Duodenal mucosa (tissue), 2 donors: ENCODE data around the gene TPCN1.

Experiments
- H3K27ac ChIP-seq: one replicate; pipeline ENCODE4 v1.7.0; 2013; ENCODE audit warnings: low read depth, low read length
- H3K27me3 ChIP-seq, 2 donors: one replicate each; pipeline ENCODE4 v1.7.0; 2013; ENCODE audit warnings: low read length in 2 of 2, control low read depth in 1 of 2; ENCODE audit not compliant: insufficient read depth in 2 of 2, control insufficient read depth in 1 of 2
- H3K36me3 ChIP-seq, 2 donors: one replicate each; pipeline ENCODE4 v1.7.0; 2013; ENCODE audit warnings: low read length in 2 of 2, control low read depth in 1 of 2; ENCODE audit not compliant: insufficient read depth in 2 of 2, control insufficient read depth in 1 of 2
- H3K4me1 ChIP-seq, 2 donors: one replicate each; pipeline ENCODE4 v1.7.0; 2013; ENCODE audit warnings: low read length in 2 of 2, control low read depth in 1 of 2; ENCODE audit not compliant: insufficient read depth in 2 of 2, control insufficient read depth in 1 of 2
- H3K4me3 ChIP-seq, 2 donors: one replicate each; pipeline ENCODE4 v1.7.0; 2013; ENCODE audit warnings: low read length in 2 of 2, low read depth in 1 of 2
- H3K9ac ChIP-seq, 2 donors: one replicate each; pipeline ENCODE4 v1.7.0; 2013; ENCODE audit warnings: low read length in 2 of 2, low read depth in 1 of 2
- H3K9me3 ChIP-seq, 2 donors: one replicate each; pipeline ENCODE4 v1.7.0; 2013; ENCODE audit warnings: low read length in 2 of 2, control low read depth in 1 of 2; ENCODE audit not compliant: control insufficient read depth in 1 of 2

TPCN1 gene

DNA sequence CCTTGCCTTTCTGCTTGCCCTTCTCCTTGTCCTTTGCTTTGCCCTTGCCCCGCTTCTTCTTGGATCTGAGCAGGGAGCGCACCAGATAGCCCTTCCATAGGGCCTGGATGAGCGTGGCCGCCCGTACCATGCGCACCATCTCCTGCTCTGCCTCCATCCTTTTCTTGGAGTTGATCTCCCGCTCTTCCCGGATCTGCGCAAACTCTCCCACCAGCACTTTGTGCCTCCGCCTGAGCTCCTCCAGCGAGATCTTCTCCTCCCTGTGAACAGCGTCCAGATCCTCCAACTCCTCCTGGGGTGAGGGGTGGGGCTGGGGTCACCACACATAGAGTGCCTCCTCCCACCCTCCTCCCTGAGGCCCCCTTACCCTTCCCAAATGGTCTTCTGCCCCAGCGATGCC, 25.7 kb upstream of the TPCN1 start:
- H3K27ac ChIP-seq: no peak overlapping the region
- no peaks in the 10 kb centered on the region for H3K9me3 ChIP-seq
- no peaks in the 10 kb centered on the region for H3K27me3 ChIP-seq
- no peak overlapping the region for H3K9ac ChIP-seq
- H3K4me3 ChIP-seq: no peak overlapping the region
- H3K4me1 ChIP-seq: no peaks in the 10 kb centered on the region
- H3K36me3 ChIP-seq: peaks cover 0 to 22% of the 10 kb centered on the region in 2 donors

- Histone ChIP-seq H3K27me3 (no peaks in the 10 kb centered on the region), H3K4me3 (no peak overlapping the region), H3K4me1 (no peaks in the 10 kb centered on the region), H3K27ac (no peak overlapping the region), H3K9ac (peak overlapping the region in 1 of 2 donors; percentile 6), H3K36me3 (peaks cover 0 to 12% of the 10 kb centered on the region in 2 donors), H3K9me3 (no peaks in the 10 kb centered on the region)
Measured at GRCh38 chr12:113196582-113196981, 24.7 kb upstream of the TPCN1 start.

- H3K36me3 ChIP-seq: peaks cover 0 to 8% of the 10 kb centered on the region in 2 donors
- H3K4me3 ChIP-seq: no peak overlapping the region
- H3K27me3 ChIP-seq: no peaks in the 10 kb centered on the region
- peak overlapping the region in 1 of 2 donors; percentile 6 for H3K9ac ChIP-seq
- no peak overlapping the region for H3K27ac ChIP-seq
- no peaks in the 10 kb centered on the region for H3K4me1 ChIP-seq
- no peaks in the 10 kb centered on the region for H3K9me3 ChIP-seq
Measured at GRCh38 chr12:113196990-113197389, 24.3 kb upstream of the TPCN1 start.

GRCh38 chr12:113197518-113198077, 23.7 kb upstream of the TPCN1 start:
- no peak overlapping the region for H3K27ac ChIP-seq
- no peaks in the 10 kb centered on the region for H3K4me1 ChIP-seq
- peaks cover 0 to 3% of the 10 kb centered on the region in 2 donors for H3K36me3 ChIP-seq
- H3K4me3 ChIP-seq: no peak overlapping the region
- no peaks in the 10 kb centered on the region for H3K27me3 ChIP-seq
- H3K9me3 ChIP-seq: no peaks in the 10 kb centered on the region
- no peak overlapping the region for H3K9ac ChIP-seq

DNA sequence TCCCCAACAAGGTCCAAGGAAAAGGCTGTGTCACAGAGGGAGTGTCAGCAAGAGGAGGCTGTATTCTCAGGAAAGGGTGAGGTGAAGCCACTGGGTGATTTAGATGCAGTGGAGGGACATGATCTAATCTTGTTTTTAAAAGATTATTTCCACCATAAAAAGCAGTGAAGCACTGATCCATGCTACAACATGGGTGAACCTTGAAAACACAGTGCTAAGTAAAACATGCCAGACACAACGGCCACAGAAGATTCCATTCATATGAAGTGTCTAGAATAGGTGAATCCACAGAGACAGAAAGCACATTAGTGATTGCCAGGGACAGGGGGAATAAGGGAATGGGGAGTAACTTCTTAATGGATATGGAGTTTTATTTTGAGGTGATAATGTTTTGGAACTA, 23.0 kb upstream of the TPCN1 start:
- H3K36me3 ChIP-seq: no peaks in the 10 kb centered on the region
- no peak overlapping the region for H3K4me3 ChIP-seq
- H3K27ac ChIP-seq: no peak overlapping the region
- H3K9ac ChIP-seq: no peak overlapping the region
- no peaks in the 10 kb centered on the region for H3K4me1 ChIP-seq
- H3K27me3 ChIP-seq: no peaks in the 10 kb centered on the region
- H3K9me3 ChIP-seq: no peaks in the 10 kb centered on the region

DNA sequence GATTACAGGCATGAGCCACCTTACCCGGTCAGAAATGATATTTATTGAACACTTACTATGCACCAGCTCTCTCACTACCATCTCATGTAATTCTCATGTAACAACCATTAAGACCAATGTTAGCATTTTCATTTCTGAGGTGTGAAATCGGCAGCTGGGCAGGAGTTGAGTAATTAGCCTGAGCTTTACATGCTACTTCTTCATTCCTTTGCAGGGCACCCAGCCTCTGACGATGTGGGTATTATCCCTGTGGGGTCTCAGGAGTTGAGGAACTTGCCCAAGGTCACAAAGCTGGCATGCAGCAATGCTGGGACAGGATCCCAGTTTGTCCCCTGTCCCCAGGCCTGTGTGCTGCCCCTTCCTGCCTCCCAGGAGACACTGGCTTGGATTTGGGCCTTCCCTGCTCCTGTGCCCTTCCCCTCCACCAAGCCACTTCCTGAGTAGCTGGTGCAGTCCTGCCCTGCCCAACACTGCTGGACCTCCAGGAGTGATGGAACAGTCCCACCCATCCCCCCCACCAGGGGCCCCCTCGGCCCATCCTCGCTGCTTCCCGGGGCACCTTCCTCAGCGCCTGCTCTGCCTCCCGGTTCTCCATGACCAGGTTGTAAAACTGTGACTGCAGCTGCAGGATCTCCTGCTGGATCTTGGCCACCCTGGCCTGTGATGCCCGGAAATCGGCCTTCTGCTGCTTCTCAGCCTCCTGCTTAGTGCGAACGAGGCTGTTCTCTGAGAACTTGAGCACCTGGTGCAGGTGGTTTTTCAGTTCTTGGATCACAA, 21.1 kb upstream of the TPCN1 start:
- no peak overlapping the region for H3K9ac ChIP-seq
- H3K4me1 ChIP-seq: peaks cover 0 to 6% of the 10 kb centered on the region in 2 donors
- H3K36me3 ChIP-seq: no peaks in the 10 kb centered on the region
- H3K4me3 ChIP-seq: no peak overlapping the region
- no peaks in the 10 kb centered on the region for H3K27me3 ChIP-seq
- H3K9me3 ChIP-seq: no peaks in the 10 kb centered on the region
- H3K27ac ChIP-seq: no peak overlapping the region

DNA sequence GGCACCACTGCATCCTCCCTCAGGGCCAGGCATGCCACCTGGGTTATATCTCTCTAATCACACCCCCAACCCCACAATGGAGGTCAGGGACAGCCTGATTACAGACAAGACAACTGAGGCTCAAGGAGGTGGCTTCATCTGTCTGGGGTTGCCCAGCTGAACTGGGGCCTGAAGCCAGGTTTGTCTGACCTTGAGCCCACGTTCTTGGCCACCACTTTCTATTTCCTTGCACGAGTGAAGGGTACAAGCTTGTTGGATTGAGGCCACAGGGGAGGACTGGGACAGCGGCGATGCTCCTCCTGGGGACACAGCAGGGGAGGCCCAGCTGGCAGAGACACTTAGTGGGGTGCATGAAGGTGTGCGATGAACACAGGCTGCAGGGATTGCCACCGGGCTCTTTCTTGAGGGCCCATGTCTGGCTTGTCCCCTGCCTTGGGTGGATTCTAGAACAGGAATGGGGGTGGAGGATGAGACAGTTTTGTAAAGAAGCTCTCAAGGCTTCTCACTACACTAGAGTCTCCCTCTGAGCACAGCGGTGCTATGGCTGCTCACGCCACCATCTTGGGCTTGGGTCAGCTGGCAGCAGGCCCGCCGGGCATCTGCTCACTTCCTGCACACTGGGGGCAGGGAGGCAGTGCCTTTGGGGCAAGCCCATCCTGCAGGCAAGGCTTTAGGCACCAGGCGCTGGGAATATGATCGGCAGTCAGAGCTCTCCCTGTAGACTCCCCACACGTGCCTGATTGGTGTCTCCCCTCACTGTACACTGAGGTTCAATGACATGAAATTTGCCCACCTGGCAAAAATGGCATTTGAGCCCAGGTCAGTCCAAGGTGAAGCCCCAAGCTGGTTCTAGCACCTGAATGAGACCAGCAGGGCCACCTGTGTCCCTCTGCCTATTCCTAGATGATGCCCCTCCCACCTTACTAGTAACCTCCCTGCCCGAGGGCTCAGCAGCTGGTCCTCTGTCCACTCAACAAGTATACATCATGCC, 19.8 kb upstream of the TPCN1 start:
- Histone ChIP-seq H3K9ac (no peak overlapping the region), H3K4me1 (peaks cover 0 to 6% of the 10 kb centered on the region in 2 donors), H3K4me3 (no peak overlapping the region), H3K27me3 (no peaks in the 10 kb centered on the region), H3K36me3 (no peaks in the 10 kb centered on the region), H3K27ac (no peak overlapping the region), H3K9me3 (no peaks in the 10 kb centered on the region)

- H3K27me3 ChIP-seq: no peaks in the 10 kb centered on the region
- no peaks in the 10 kb centered on the region for H3K36me3 ChIP-seq
- H3K4me3 ChIP-seq: no peak overlapping the region
- H3K27ac ChIP-seq: no peak overlapping the region
- H3K4me1 ChIP-seq: peaks cover under 1 to 7% of the 10 kb centered on the region in 2 donors
- no peak overlapping the region for H3K9ac ChIP-seq
- H3K9me3 ChIP-seq: no peaks in the 10 kb centered on the region
Measured at GRCh38 chr12:113202300-113203075, 18.8 kb upstream of the TPCN1 start.

DNA sequence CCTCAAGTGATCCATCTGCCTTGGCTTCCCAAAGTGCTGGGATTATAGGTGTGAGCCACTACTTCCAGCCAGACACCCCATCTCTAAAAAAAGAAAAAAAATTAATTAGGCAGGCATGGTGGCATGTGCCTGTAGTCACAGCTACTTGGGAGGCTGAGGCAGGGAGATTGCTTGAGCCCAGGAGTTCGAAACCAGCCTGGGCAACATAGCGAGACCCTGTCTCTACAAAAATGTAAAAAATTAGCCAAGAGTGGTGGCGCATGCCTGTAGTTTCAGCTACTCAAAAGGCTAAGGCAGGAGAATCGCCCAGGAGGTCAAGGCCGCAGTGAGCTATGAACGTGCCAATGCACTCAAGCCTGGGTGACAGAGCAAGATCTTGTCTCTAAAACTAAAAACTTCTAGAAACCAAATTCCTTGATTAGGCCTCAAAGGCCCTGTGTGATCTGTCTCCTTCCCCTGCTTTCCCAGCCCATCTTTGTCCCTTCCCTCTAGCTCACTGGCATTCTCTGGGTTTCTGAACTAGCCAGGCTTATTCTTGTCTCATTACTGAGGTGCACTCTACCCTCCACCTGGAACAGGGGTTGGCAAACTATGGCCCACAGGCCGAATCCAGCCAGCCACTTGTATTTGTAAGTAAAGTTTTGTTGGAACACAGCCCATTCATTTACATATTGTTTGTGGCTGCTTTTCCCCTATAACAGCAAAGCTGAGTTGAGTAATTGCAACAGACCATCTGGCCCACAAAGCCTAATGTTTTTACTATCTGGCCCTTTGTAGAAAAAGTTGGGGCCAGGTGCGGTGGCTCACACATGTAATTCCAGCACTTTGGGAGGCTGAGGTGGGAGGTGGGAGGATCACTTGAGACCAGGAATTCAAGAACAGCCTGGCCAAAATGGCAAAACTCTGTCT, 17.2 kb upstream of the TPCN1 start:
- no peaks in the 10 kb centered on the region for H3K9me3 ChIP-seq
- no peak overlapping the region for H3K9ac ChIP-seq
- no peaks in the 10 kb centered on the region for H3K36me3 ChIP-seq
- peaks cover 16 to 22% of the 10 kb centered on the region in 2 donors for H3K4me1 ChIP-seq
- no peak overlapping the region for H3K27ac ChIP-seq
- no peak overlapping the region for H3K4me3 ChIP-seq
- no peaks in the 10 kb centered on the region for H3K27me3 ChIP-seq
